HG03460 (cell line): ENCODE data around the gene TEAD4.

Source experiments
- ATAC-seq: cut with Tn5 transposase; IDR thresholded peaks from one replicate; pipeline ENCODE4 v1.9.1; 2021; ENCODE audit not compliant: unreplicated experiment

The TEAD4 gene

DNA sequence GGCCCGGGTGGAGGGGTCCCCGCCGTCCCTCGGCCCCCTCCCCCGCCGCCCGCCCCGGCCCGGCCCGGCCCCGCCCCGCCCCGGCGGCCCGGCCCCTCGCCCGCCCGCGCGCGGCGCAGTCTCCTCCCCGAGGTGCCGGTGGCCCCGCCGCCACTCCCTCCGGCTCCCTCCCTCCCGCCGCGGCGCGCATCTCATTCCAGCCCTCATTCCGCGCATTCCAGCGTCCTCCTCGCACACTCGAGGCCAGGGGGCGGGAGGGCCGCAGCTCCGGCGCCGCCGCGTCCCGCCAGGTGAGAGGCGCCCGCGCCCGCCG lies at the start of gene TEAD4:
Gene TEAD4, plus strand, starts transcription at position 206 of the 313 bp plus-strand sequence.
- no peak for ATAC-seq

DNA sequence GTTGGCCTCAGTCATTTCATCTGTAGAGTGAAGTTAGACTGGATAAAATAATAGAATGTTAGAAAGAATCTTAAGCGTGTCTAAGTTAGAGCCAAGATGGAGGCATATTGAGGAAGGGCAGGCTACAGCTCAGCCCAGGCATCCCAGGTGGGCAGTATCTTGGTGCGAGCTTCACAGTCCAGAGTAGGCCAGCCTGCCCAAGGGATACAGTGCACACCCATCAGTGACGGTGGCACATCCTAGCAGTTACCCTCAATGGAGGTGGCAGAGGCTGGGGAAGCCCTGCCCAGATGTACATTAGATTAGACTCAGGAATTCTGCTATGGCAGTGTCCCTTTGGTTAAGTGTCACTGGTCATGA lies 47.0 kb upstream of the TEAD4 start:
- no peak for ATAC-seq

DNA sequence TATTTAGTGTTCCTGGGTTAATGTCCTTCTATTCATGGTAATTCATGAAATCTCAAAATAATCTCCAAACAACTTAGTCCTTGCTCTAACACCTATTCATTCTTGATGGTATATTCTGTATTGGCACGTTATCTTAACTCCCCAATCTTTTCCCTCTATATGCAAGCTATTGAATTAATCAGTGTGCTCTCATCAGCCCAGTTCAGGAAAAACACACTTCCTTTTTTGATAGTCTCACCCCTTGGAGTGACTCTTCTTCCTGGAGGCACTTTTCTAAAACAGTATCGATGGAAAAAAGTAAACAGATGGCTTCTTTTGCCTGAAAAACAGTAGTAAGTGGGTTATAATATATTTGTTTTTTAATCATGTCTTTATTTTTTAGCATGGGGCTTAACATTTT lies 39.9 kb upstream of the TEAD4 start:
- no peak for ATAC-seq

DNA sequence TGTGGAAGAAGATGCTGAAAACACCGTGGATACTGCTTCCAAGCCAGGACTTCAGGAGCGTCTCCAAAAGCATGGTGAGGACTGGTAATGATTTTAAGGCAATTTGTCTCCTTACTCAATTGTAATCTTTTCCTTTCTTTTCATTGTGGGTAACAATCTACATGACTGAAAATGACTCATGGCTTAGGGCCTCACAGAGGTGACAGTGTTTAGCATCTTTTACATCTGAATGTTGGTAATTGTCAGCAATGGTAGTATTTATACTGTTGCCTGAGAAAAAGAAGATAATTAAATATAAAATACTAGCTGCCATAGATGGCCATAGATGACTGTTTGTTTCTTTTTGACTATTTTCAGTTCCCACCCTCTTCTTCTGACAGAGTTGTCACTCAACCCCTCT lies 36.9 kb upstream of the TEAD4 start:
- ATAC-seq = no peak

DNA sequence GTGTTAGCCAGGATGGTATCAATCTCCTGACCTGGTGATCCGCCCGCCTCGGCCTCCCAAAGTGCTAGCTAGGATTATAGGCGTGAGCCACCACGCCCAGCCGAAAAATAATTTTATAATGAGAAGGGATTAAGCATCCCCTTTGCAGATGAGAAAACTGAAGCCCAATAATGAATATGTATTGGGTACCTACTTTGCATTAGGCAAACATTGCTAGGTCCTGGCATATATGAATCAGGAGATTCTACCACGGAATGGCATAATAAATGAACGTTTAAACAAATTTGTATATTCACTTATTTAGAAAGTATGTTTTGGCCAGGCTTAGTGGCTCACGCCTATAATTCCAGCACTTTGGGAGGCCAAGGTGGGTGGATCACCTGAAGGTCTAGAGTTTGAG lies 36.1 kb upstream of the TEAD4 start:
- ATAC-seq = no peak

DNA sequence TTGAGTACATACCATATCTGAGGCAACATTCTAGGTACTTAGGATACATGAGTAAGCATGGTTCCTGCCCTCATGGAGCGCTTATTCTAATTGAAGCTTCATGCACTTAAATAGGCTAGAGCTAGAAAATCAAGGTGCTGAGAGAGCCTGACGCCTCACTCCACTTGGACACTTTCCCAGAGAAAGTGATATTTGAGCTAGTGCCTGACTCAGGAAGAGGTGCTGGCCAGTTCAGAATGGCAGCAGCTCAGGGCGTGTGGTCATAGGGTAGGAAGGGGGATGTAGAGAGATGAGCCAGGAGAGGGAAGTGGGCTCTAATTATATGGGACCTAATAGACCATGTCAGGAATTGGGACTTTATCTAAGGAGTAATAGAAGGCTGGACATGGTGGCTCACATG lies 35.2 kb upstream of the TEAD4 start:
- ATAC-seq = no peak

DNA sequence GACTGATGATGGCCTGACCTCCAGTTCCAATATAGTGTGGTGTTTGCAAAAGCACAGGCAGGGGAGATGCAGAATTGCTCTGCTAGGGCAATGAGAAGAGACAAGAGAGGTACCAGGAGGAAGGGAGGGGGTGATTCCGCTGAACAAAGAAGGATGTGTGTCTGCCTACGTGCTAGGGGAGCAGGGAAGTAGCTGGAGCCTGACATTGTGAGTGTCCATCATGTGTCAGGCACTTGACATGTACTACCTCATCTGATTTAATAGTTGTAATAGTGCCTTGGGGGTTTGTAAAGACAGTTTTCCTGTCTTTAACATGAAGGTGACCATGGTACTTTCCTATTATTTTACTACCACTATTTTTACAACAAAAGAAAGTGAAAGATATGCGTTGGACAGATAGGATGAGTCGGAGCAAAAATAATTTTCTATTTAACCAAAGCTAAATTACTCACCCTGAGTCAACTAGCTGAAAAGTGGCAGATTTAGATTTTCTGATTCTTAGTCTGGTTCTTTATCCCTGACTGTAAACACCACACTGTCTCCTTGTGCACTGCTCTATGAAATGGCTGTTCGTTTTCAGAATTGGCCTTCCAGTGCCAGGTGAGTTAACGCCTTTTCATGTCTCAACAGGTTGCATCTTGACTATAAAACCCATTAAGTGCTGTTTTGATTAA lies 33.7 kb upstream of the TEAD4 start:
- no peak for ATAC-seq

DNA sequence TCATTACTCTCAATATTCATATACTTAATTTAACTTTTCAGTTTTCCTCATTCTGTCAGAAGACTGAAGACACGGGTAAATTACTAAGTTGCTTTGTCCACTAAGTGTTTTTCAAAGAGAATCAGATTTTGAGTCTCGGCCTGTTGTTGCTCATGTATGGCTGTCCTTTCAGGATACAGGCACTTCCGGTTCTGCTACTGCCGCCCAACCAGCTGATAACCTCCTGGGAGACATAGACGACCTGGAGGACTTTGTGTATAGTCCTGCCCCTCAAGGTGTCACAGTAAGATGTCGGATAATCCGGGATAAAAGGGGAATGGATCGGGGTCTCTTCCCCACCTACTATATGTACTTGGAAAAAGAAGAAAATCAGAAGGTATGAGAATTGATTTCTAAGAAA lies 28.3 kb upstream of the TEAD4 start:
- no peak for ATAC-seq

DNA sequence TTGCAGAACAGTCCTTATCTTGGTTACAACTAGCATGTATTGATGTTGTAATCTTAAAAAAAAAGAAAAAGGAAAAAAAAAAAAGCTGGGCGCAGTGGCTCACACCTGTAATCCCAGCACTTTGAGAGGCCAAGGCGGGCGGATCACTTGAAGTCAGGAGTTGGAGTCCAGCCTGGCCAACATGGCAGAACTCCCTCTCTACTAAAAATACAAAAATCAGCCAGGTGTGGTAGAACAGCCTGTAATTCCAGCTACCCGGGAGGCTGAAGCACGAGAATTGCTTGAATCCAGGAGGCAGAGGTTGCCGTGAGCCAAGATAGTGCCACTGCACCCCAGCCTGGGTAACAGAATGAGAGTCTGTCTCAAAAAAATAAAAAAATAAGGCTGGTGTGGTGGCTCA lies 25.6 kb upstream of the TEAD4 start:
- ATAC-seq = no peak

DNA sequence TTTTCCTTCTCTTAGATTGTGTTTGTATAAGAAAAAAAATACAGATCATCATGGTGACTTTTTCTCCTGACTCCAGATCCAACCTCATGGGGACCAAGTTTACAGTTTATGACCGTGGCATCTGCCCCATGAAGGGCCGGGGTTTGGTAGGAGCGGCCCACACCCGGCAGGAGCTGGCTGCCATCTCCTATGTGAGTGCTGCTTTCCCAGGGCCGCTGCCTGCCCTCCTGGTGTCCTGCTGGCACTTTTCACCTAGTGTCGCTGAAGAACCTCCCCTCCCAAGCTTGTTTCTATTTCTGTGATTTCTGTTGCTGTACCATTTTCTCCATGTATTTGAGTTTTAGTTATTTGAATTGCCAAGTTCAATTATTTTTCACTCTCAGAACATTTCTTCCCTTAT lies 24.8 kb upstream of the TEAD4 start:
- ATAC-seq = no peak

DNA sequence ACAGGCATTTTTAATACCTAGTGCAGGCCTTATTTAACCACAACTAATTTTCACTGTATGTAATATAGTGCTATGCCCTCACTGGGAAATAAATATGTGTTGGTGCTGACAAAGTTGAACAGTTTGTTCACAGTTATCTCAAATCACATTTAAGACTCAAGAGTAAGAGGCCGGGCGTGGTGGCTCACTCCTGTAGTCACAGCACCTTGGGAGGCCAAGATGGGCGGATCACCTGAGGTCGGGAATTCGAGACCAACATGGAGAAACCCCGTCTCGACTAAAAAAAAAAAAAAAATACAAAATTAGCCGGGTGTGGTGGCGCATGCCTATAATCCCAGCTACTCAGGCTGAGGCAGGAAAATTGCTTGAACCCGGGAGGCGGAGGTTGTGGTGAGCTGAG lies 22.9 kb upstream of the TEAD4 start:
- ATAC-seq = no peak

DNA sequence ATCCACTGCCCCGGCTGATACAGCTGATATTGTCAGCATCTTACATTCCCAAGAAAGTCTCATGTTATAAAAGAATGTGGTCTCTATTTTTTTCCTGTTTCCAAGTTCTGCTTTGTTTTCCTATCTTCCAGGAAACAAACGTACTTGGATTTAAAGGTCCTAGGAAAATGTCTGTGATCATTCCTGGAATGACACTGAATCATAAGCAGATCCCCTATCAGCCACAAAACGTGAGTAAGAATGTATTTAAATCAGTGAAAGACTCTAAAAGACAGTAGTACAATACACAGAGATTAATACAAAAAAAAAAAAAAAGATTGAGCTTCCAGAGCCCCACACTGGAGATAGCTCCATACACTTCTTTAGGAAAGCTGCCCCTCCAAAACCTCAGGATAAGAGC lies 21.7 kb upstream of the TEAD4 start:
- no peak for ATAC-seq

DNA sequence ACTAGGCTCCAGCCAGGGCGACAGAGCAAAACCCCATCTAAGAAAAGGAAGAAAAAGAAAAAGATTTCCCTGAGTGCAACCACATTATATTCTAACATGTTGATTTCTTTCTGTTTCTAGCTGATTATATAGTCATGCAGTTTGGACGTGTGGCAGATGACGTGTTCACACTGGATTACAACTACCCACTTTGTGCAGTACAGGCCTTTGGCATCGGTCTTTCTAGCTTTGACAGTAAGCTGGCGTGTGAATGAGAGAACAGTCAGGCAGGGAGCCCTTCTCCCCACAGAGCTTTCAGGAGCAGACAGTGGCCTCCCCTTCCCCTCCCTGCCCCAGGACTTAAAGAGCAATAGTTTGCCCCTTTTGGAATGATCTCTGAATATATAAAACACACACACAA lies 20.0 kb upstream of the TEAD4 start:
- ATAC-seq = no peak

DNA sequence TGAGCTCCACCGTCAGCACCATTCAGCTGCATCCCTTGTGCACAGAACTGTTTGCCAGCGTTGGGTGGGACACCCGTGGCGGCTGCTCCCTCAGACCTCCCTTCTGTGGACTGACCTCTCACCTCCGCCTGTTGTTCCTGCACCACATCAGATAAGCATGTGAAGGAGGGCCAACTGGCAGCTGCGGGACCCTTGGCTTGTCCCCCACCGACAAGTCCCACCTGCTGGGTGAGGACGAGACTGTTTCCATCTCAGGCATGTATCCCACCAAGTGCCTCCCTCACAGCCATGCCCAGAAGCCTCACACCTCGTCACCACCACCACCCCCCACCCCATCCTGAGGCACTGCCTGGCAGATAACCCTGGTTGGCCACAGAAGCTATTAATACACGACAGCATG lies 18.6 kb upstream of the TEAD4 start:
- ATAC-seq = no peak

DNA sequence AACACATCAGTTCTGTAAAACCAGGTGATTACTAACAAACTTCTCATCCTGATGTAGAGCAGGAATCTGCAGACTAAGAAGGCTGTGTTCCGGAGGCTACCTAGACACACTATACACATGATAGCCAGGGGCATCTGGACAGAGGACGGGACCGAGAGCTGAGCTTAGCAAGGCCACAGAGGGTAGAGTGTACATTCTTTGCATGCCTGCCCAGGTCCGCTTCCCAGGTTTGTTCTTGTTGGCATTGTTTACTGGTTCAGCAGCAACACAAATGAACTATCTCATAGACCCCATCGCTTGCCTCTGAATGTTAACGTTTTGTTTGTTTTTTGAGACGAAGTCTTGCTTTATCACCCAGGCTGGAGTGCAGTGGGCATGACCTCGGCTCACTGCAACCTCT lies 17.7 kb upstream of the TEAD4 start:
- ATAC-seq = no peak

DNA sequence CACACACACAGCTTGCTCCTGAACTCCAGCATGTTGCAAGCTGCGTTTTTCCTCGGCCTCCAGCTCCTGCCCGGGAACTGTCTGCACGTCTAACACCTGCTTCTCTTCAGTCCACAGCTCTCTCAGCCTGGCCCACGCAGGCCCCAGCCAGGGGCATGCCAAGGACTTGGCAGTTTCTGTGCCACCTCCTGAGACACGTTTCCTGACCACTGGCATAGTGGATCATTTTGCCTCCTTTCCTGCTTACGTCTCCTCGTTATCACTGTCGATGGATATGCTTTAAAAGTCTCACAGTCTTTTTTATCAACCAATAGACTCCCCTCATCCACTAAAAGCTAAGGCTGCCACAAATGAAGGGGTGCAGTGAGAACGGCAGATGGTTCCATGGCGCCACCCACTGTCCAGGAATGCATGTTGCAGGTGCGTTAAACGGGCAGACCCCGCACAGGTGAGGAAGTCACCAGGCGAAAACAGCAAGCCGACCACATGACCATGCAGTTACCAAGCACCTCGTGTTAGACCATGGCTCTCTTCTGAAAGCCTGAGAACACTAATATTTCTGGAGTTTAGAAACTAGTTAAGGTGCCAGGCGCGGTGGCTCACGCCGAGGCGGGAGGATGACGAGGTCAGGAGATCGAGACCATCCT lies 14.7 kb upstream of the TEAD4 start:
- ATAC-seq = no peak

DNA sequence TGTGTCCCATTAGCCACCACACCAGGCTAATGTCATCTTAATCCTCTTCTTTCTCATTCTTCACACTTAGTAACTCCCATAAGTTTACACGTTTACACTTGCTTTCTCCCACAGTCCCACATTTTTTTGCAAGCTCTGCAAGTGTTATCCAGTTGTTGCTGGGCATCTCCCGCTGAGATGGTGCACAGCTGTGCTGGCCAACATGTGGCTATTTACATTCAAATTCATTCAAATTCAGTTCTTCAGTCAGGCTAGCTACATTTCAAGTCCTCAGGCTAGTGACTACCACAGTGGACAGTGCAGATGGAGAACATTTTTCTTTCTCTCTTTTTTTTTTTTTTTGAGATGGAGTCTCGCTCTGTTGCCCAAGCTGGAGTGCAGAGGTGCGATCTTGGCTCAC lies 9.8 kb upstream of the TEAD4 start:
- no peak for ATAC-seq

DNA sequence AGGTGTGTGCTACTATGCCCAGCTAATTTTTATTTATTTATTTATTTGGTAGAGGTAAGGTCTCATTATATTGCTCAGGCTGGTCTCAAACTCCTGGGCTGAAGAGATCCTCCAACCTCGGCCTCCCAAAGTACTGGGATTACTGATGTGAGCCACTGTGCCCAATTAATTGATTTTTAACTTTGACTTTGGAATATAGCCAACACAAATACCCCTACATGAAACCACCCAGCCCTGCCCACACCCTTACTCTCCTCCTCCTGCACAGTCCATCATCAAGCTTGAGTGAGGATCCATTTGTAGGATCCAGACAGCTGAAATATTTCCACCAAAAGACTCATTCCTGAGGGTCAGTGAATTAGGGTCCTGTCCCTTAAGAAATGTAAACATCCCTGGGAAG lies 3.3 kb upstream of the TEAD4 start:
- ATAC-seq = no peak

DNA sequence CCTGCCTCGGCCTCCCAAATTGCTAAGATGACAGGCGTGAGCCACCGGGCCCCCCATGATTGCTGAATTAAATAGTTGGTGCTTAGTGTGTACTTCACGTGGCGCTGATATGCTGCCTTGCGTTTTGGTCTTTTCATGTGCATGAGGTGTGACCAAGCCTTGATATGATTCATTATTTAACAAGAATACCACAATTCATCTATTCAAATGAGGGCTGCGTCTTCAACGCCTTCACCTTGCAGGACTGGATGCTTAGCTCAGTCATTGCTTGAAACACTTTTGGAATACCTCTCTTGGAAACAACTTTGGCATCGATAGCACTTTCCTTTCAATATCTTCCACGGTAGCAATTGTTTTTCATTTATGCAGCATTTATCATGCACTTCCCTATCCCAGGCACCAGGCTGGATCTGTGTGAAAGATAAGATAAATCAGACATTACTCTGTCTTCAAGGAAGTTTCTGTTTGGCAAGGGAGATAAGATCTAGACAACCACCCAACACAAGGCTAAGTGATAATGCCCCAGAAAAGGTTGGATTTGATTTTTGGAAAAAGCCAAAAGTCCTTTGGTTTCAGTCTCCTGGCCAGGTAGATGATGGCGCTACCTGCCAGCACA lies 1.3 kb upstream of the TEAD4 start:
- no peak for ATAC-seq

DNA sequence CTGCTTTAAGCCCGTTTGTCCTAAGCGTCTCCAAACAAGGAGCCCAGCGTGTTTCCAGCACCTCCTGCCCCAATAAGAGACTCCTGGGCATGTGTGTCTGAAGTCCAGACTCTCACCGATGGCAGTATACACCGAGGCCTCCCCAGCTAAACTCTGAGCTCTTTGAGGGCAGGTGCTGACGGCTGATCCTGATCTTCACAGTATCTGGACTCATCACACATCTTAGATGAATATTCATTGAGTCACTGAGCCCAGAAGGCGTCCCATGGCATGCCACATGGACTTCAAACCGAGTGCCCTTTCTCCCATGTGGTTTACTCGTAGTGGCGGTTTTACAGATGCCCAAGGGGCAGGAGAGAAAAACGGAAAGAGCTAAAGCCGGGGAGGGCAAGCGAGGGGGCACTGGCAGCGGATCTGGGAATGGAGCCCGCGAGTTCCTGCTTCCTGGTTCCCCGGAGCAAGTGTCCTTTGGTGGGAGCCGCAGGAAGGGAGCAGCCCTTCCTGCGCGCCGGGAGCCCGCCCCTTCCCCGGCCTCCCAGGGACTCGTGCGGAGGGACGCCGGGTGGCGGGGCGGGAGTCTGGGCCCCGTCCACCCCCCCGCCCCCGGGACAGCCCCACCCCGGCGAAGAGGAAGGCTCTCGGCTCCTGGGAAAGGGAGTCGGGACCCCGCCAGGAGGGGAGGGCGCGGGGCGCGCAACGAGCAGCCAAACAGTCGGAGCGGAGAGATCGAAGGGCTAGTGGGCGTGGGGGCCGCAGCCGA lies 585 bp upstream of the TEAD4 start:
- no peak for ATAC-seq

DNA sequence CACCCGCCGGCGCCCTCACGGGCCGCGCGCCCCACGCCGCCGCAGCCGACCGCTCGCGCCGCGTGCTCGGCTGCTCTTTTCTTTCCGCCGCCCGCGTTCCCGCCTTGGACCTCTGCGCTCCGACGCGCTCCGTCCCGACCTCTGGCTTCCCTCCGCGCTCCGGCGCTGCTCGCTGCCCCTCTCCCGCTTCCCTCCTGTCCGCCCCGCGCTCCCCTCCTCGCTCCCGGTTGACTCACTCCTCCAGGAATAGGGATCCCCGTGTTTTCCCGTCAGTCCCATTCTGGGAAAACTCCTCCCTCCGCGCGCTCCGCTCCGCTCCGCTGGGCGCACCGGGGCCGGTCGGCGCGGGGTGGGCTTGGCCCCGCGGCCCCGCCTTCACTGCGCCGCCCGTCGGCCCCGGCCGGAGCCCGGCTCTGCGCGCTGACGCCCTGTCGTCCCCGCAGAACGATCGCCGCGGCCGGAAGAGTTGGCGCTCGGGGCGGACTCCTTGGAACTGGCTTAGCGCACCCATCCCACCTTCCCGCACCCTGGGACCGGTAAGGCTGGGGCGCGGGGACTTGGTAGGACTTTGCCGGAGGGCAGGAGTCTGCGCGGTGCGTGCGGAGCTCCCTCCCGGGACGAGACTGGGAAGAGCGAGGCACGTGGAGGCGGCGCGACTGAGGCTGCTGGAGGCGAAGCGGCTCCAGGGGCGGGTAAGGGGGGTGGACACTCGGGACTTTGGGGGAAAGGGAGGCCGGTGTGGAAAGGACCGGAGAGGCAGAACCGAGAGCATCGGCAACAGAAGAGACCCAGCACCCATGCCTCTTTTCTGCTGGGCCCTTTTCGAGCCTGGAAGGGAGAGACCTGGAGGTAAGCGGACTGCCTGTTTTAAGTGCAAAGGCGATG lies 550 bp downstream of the TEAD4 start:
- no peak for ATAC-seq
